Measurements from ENCODE around the gene KRTAP5-8. TPM values are rescaled to one million over a fixed set of nuclear protein-coding genes. Genes with fewer than 3 reads are reported as not detected.

Gene KRTAP5-8
- total RNA-seq, 4 donors from 2014 or later: 3.8 to 8.9 (median 5.3) TPM; not detected in 1

DNA sequence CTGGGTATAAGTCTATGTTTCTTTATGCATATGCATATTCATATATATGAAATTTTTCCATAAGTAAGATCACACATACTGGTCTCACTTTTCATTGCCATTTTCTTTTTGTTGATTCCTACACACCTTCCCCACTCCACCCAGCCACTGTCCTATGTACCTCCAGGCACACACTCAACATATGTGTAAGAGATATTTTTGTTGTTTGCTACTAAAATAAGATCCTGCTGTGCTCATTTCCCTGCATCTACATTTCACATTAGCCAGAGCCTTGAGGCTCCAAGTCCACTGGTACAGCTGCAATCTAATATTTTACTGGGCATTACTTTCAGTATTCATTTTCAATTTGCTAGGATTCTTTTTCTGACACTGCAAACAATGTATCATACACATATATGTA lies 19.4 kb downstream of the KRTAP5-8 start:
- Histone ChIP-seq H3K27ac (no peak overlapping the region), H3K36me3 (no peaks in the 10 kb centered on the region), H3K4me1 (no peaks in the 10 kb centered on the region), H3K4me3 (no peak overlapping the region), H3K27me3 (peaks cover 3% of the 10 kb centered on the region), H3K9me3 (no peaks in the 10 kb centered on the region)
- TF ChIP-seq POLR2AphosphoS5 (IDR thresholded peaks at IDR 0.05) (no peak), POLR2A (IDR thresholded peaks at IDR 0.05) (no peak), EP300 (IDR thresholded peaks at IDR 0.05) (no peak)
- TF ChIP-seq, protein P1, sequence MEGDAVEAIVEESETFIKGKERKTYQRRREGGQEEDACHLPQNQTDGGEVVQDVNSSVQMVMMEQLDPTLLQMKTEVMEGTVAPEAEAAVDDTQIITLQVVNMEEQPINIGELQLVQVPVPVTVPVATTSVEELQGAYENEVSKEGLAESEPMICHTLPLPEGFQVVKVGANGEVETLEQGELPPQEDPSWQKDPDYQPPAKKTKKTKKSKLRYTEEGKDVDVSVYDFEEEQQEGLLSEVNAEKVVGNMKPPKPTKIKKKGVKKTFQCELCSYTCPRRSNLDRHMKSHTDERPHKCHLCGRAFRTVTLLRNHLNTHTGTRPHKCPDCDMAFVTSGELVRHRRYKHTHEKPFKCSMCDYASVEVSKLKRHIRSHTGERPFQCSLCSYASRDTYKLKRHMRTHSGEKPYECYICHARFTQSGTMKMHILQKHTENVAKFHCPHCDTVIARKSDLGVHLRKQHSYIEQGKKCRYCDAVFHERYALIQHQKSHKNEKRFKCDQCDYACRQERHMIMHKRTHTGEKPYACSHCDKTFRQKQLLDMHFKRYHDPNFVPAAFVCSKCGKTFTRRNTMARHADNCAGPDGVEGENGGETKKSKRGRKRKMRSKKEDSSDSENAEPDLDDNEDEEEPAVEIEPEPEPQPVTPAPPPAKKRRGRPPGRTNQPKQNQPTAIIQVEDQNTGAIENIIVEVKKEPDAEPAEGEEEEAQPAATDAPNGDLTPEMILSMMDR (IDR thresholded peaks at IDR 0.05): no peak
- DNase-seq (ENCODE audit: low spot score in 2 of 2): no peak

DNA sequence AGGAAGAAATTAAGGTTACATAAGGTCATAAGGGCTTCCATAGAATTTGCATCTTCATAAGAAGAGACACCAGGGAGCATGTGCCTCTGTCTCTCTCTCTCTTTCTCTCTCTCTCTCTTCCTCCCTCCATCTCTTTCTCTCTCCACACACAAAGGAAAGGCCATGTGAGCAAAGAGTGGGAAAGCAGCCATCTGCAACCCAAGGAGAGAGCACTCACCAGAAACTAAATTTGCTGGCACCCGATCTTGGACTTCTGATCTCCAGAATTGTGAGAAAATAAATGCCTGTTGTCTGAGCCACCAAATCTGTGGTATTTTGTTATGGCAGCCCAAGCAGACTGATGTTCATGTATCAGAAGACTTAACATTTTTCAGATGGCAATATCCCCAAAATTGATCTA lies 21.2 kb downstream of the KRTAP5-8 start:
- Histone ChIP-seq H3K4me1 (no peaks in the 10 kb centered on the region), H3K27ac (no peak overlapping the region), H3K27me3 (peaks cover 16% of the 10 kb centered on the region), H3K9me3 (no peaks in the 10 kb centered on the region), H3K36me3 (no peaks in the 10 kb centered on the region), H3K4me3 (no peak overlapping the region)
- no peak for TF ChIP-seq EP300 (IDR thresholded peaks at IDR 0.05)
- TF ChIP-seq POLR2AphosphoS5 (IDR thresholded peaks at IDR 0.05): no peak
- no peak for TF ChIP-seq POLR2A (IDR thresholded peaks at IDR 0.05)
- TF ChIP-seq, protein P1 (IDR thresholded peaks at IDR 0.05): no peak
- no peak for DNase-seq (ENCODE audit: low spot score in 2 of 2)
- WGBS: 82% methylated on average over 1 of the region's 1 CpG

- no peak for DNase-seq (ENCODE audit: low spot score in 2 of 2)
- Histone ChIP-seq H3K27me3 (peaks cover 21% of the 10 kb centered on the region), H3K4me3 (no peak overlapping the region), H3K36me3 (no peaks in the 10 kb centered on the region), H3K4me1 (peaks cover 6% of the 10 kb centered on the region), H3K27ac (no peak overlapping the region), H3K9me3 (no peaks in the 10 kb centered on the region)
- TF ChIP-seq POLR2AphosphoS5 (IDR thresholded peaks at IDR 0.05): no peak
- TF ChIP-seq EP300 (IDR thresholded peaks at IDR 0.05): no peak
- TF ChIP-seq, protein P1 (IDR thresholded peaks at IDR 0.05): no peak
- TF ChIP-seq POLR2A (IDR thresholded peaks at IDR 0.05): no peak
Measured at GRCh38 chr11:71562120-71562519, 24.3 kb downstream of the KRTAP5-8 start.

DNA sequence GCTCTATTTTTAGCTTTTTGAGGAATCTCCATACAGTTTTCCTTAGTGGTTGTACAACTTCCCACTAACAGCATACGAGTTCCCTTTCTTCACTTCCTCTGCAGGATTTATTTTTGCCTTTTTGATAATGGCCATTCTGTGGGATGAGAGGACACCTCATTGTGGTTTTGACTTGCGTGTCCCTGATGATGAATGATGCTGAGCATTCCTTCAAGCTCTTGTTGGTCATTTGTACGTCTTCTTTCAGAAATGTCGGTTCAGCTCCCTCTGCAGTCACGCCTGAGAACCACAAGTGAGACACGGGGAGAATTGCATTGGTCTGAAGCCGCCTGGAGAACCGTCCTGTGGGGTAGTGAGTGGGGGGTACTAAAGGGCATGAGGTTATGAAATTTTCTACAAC lies 25.6 kb downstream of the KRTAP5-8 start:
- Histone ChIP-seq H3K27ac (no peak overlapping the region), H3K36me3 (no peaks in the 10 kb centered on the region), H3K4me1 (peaks cover 6% of the 10 kb centered on the region), H3K27me3 (peaks cover 21% of the 10 kb centered on the region), H3K4me3 (no peak overlapping the region), H3K9me3 (no peaks in the 10 kb centered on the region)
- no peak for DNase-seq (ENCODE audit: low spot score in 2 of 2)
- TF ChIP-seq POLR2AphosphoS5 (IDR thresholded peaks at IDR 0.05): no peak
- no peak for TF ChIP-seq POLR2A (IDR thresholded peaks at IDR 0.05)
- TF ChIP-seq EP300 (IDR thresholded peaks at IDR 0.05): no peak
- TF ChIP-seq, protein P1 (IDR thresholded peaks at IDR 0.05): no peak
- WGBS: 20% methylated on average over 8 of the region's 8 CpGs

GRCh38 chr11:71564430-71564829 lies 26.6 kb downstream of the KRTAP5-8 start:
- WGBS: 80% methylated on average over 4 of the region's 4 CpGs
- DNase-seq (ENCODE audit: low spot score in 2 of 2): no peak
- Histone ChIP-seq H3K27me3 (peaks cover 21% of the 10 kb centered on the region), H3K4me1 (peaks cover 11% of the 10 kb centered on the region), H3K4me3 (no peak overlapping the region), H3K27ac (no peak overlapping the region), H3K9me3 (no peaks in the 10 kb centered on the region), H3K36me3 (no peaks in the 10 kb centered on the region)
- TF ChIP-seq POLR2A (IDR thresholded peaks at IDR 0.05): no peak
- TF ChIP-seq POLR2AphosphoS5 (IDR thresholded peaks at IDR 0.05): no peak
- TF ChIP-seq, protein P1 (IDR thresholded peaks at IDR 0.05): no peak
- TF ChIP-seq EP300 (IDR thresholded peaks at IDR 0.05): no peak
